ENCODE results near the gene TRABD2B.

DNA sequence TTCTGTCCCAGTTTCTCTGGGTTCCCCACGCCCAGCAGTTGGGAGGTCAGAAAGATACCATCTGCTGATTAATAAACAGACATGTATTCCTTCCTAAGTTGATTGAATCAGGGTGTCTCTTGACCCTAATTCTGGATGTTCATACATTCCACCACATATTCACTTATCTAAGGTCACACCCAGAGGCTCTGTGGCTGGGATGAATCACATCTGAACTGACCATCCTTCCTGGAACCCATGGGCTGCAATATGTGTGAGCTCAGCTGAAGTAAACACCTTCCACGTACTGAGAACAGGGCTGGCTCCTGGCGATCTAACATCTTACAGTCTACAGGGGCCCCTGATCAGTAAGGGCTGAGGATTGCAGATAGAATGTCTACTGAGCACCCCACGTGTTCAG, 20.5 kb upstream of the TRABD2B start:
- TF ChIP-seq, protein P1, sequence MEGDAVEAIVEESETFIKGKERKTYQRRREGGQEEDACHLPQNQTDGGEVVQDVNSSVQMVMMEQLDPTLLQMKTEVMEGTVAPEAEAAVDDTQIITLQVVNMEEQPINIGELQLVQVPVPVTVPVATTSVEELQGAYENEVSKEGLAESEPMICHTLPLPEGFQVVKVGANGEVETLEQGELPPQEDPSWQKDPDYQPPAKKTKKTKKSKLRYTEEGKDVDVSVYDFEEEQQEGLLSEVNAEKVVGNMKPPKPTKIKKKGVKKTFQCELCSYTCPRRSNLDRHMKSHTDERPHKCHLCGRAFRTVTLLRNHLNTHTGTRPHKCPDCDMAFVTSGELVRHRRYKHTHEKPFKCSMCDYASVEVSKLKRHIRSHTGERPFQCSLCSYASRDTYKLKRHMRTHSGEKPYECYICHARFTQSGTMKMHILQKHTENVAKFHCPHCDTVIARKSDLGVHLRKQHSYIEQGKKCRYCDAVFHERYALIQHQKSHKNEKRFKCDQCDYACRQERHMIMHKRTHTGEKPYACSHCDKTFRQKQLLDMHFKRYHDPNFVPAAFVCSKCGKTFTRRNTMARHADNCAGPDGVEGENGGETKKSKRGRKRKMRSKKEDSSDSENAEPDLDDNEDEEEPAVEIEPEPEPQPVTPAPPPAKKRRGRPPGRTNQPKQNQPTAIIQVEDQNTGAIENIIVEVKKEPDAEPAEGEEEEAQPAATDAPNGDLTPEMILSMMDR (IDR thresholded peaks at IDR 0.05; ENCODE audit: extremely low read depth in 1 of 2, insufficient read depth in 1 of 2, low read depth in 1 of 2, low read length in 2 of 2) = no peak
- TF ChIP-seq JUN (IDR thresholded peaks at IDR 0.05; ENCODE audit: borderline replicate concordance, insufficient read depth, insufficient read length, low read depth) (no peak), GATA2 (IDR thresholded peaks at IDR 0.05; ENCODE audit: insufficient read depth, insufficient read length, low read depth, low read length) (no peak), POLR2A (IDR thresholded peaks at IDR 0.05; ENCODE audit: low read depth, low read length) (no peak), POLR2AphosphoS5 (IDR thresholded peaks at IDR 0.05; ENCODE audit: insufficient read depth, low read depth, low read length) (no peak), EZH2 (IDR thresholded peaks at IDR 0.05; ENCODE audit: borderline replicate concordance, low read depth, low read length, severe bottlenecking) (no peak)
